Stimulated activated CD4-positive, alpha-beta T cell treated with anti-CD3 and anti-CD28 coated beads, Interleukin-12 subunit alpha, Interleukin-12 subunit beta, amount 100 ng/mL, for 4 hours (primary cell): ENCODE results near the gene GNAQ.

ENCODE experiments used
- DNase-seq: peaks from one replicate; pipeline ENCODE4 v3.0.0-alpha.2; 2020

GNAQ gene

DNA sequence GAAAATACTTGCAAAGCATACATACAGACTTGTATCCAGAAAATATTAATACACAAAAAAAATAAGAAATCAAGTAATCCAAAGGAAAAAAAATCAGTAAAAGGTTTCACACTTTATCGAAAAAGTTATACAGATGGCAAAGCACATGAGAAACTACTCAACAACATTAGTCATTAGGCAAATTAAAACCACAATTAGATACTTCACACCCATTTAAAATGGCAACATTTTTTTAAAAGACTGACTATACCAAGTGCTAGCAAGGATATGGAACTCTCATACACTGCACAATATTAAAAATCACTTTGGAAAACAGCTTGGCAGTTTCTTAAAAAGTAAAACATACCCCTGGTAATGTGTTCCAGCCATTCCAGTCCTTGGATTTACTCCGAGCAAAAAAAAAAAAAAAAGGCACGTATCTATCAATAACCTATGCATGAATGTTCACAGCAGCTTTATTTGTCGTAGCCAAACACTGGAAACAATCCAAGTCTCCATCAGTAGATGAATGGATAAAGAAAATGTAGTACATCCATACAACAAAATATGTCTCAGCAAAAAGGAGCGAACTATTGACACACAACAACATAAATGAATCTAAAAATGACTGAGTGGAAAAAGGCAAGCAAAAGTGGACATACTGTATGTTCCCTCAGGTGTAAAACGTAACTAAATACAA, 66.0 kb downstream of the GNAQ start:
- no peak for DNase-seq

DNA sequence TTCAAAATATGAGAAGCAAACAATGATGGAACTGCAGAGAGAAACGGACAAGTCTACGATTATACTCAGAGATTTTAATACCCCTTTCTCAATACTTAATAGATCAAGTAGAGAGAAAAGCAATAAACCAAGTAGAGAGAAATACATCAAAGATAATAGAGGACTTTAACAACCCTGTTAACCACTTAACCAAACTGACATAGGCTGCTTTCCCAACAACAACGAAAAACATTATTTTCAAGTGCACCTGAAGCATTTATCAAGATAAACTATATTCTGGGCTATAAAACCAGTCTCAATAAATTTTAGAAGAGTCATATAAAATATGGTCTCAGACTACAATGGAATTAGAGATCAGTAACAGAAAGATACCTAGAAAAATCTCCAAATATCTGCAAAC, 67.4 kb downstream of the GNAQ start:
- DNase-seq: no peak

DNA sequence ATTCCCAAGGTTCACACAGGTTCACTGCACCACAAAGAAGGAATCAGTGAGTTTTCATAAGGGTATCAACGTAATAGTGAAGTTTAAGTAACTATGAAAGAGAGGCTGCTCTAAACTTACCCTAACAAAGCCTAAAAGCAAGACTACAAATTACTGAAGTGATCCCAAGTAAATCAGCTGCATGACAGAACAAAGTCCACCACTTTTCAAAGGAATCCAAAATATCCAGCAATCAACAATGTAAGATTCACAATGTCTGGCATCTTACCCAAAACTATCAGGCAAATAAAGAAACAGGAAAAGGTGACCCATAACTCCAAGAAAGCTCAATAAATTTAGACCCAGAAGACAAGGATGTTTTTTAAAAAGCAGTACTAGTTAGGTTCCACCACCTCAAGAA, 70.1 kb downstream of the GNAQ start:
- DNase-seq: no peak

DNA sequence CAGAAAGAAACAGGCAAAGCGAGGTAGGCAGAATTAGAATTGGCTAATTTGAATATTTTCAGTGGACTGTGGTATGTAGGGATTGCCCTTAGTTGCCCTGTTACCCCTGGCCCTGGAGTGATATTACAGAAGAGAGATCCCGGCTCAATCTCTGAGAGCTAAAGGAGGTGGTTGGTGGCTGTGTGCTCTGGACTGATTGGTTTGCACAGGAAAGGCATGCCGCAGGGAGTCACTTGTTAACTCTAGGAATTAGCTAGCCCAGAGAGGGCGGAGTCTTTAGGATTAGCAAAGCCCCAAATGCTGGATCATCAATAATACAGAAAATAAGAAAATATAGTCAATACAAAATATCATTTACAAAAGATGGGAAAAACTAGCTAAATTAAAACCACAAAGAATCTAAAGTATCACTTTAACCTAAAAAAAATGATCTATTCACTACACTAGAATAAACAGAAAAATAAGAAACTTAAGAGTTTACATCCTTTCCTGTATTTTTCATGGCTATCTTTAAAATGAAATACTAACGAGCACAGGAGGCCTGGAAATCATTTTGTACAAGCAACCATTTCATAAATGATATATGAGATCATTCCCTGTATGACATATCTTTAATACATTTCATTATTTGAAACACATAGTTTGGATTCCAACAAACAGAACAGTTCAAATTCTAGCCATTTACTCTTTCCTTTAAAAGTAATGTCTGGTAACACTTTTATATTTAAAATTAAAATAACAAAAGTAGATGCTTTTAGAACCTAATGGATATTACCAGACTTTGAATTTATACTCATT, 71.1 kb downstream of the GNAQ start:
- no peak for DNase-seq

DNA sequence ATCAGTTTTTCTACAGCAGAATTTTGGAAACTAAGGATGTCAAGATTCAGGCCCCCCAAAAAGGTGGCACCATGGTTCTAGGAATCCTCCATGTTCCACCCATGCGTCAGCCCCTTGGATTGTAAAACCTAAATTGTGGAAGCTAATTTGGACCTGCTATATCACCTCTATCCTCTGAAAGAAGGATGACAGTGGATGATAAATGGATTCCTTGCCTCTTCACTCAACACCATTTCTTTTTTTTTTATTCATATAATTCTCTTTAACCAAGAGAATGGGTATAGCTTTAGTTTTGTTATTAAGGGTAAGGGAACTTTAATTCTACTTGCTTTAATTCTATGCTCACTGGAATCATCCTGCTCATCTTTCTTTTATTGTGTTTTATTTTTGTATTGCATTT, 71.8 kb downstream of the GNAQ start:
- DNase-seq: no peak

DNA sequence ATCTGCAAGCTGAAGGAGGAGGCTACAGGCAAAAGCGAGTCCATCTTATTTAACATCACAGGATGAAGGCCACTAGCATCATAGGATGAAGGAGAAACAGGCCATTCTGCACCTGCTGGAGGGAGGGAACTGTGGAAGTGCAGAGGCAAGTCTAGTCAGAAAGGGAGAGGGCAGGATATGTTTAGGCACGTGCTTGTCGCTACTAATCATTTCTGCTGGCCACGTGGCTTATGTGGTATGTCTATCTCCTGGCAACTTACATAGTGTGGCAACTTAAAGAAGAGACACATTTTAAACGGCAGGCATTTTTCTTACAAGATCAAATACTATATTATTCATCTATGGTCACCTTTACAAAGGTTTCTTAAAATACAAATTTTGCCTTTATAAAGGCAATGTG, 74.0 kb downstream of the GNAQ start:
- no peak for DNase-seq

DNA sequence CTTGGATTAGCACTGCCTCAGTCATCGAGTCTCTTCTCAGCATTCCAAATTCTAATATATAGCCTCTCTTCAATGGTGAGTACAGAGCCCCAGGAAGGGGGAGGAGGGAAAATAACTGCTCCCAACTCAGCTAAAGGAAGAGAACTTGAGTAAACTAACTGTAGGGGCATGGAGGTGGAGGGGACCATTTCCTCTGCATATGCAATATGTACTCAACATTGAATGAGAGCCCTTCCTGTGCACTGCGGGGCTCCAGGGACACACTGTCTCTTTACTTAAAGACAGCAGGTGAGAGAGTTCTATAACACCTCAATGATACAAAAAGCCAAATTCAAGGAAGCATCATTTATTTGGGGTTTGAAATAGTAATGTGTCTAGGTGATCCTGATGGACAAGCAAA, 75.1 kb downstream of the GNAQ start:
- DNase-seq: no peak

DNA sequence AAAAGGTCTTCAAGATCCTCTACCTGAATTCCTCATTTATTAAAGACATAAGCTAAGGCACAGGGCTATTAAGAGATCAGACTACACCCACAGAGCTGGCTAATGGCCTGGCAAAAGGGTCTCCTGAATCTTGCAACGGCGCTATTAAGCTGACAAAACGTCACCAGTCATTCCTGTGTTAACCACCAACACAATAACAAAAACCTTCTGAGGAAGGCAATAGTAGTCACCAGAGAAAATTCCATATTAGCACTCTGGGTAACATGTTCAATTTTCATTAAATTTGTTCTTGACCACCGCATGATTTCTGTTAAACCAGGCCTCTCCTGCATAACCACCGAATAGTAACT, 77.0 kb downstream of the GNAQ start:
- no peak for DNase-seq

DNA sequence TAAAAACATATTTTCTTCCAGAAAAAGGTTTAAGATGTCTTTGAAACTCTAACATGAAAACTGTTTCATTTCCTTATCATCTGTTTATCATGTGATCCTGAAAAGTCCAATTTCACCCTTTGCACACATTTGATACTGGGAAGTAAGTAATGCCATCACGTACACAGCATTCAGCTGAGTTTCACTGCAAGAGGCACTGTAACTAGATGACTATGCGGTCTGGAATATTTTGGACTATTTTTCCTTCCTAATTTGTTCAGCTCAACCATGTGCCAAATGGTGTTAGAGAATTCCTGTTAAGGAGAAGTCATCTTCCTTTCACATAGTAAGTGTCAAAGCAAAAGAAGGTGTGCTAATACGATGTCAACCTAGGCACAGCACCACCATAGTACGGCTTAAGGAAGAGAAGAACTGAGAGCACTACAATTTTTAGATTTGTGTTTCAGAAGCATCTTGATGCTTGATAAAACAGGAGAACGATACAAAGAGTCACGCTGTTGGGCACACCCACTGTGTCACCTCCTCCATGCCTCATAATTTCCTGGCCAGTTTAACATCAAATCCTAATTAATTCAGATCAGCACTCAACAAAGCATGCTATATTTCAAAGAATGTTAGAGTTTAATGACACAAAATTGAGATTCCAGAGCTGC, 77.5 kb downstream of the GNAQ start:
- DNase-seq: no peak

DNA sequence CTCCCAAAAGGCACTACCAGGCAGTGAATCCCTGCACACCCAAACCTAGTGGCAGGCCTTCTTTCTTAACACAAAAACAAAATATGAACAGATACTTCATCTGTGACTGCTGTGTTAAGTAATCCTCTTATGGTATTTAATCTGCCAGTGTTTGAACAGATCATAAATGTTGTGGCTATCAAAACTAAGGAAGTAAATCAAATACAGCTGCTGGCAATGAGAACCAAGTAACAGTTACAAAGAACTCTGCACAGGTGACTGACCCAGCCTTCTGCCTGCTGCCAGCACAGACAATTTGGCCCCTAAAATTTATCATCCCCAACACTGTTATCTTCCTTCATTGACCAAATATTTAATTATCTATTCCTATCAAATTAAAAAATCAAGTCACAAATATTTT, 78.0 kb downstream of the GNAQ start:
- no peak for DNase-seq

DNA sequence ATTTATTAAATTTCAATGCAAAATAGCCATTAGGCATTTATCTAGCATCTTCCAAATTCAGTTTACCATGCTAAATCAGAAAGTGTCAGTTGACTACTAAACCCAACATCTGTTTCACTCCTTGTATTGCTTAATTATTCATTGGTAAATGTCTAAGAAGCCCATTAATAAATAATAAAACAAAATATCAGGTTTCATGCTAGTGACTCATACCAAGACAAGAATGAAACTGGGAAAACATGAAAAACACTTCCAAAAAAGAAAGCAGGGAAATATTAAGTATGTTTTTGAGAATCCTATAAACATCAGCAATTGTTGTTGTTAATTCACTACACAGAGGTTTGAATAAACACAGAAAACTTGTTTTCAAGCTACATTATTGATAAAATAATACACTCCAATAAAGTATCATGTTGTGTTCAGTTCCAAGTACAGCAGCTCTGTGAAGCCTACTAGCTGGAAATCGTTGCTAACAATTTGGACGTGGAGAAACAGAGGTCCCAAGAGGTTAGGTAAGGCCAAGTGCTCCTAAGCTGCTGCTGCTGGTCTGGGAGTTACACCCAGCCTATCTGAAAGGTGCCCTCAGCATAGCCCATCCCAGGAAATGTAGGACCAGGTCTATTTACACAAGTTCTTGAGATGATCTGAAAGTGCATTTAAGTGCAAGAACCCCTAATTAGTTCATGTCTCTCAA, 78.8 kb downstream of the GNAQ start:
- no peak for DNase-seq

DNA sequence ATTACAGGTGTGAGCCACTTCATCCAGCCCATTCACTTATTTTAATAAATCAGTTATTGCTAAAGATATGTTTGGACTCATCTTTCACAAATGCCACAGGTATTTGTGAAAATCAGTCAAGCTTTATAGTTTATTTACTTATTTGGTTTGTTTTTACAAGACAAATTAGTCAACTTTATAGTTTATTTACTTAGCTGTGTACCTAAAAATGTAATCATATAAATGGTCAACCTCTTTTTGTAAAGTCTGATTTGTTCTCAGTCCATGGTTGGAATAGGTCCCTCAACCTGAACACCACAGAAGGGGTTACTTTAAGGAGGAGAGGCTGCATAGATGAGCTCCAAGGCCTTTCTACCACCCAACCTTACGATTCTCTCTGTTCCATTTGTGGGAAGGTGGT, 80.2 kb downstream of the GNAQ start:
- no peak for DNase-seq

DNA sequence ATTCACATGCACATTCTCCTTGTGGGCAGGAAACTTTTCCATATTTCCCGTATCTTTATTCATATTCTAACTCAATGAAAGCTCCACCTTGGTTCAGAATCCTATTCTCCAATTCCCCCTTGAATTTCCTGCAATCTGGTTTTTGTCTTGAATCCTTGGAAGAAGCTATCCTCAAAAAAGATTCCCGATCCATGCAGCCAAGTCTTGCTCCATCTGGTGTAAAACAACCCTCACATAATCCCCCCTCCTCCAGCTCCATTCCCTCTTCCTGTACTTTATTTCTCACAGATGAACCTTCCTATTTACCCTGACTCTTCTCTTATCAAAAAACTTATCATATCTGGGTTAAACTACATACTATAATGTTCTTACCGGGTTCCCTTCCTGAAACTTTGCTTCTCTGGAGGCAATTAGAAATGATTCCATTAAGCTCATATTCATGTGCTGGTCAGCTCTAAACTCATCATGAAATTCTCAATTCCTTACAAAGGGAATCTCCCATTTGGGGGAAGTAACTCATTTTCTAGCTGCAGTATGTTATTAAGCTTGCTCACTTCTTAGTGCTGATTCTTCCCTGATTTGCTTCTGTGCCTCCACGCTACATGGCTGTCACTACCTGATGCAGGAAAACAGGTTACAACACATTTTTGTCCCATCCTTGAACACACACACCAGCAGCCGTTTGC, 81.7 kb downstream of the GNAQ start:
- no peak for DNase-seq

DNA sequence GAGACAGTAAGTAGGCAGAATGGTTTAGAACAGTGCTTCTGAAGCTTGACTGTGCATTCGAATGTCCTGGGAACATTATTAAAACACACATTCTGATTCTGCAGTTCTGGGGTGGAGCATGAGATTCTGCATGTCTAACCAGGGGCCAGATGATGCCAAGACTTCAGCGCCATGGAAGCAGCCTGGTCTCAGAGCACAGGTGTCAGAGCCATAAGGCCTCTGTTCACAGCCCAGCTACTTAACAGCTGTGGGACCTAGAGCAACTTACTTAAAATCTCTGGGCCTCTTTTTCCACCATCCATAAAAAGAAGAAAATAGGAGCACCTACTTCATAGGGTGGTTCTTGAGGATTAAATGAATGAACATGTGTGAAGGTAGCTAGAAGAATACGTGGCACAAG, 84.0 kb downstream of the GNAQ start:
- no peak for DNase-seq

DNA sequence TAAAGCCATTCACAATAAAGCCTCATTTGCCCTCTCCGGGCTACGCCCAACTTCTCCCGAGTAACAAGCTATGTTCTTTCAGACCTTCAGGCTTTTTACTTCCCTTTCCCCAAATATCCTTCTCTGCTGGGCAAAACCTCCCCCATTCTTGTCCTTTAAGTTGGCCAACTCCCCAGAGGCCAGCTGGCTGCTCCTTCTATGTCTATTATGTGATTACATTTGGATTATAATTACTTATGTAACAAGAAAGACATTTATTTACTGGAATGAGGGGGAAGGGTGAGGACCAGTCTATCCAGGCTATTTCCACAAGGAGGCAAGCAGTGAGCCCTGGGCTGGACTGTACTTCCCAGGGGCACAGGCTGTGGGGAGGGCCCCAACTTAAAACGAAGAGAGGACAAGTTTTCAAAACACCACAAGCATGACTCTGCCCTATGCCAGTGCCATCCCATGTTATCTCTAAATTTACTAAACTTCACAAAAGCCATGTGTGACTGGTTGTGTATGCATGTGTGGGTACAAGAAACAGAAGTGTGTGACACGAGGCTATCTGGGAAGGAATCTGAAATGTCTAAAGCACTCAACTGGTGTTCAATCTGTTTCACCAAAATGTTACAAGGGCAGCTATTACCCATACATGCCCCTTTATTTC, 84.5 kb downstream of the GNAQ start:
- no peak for DNase-seq

DNA sequence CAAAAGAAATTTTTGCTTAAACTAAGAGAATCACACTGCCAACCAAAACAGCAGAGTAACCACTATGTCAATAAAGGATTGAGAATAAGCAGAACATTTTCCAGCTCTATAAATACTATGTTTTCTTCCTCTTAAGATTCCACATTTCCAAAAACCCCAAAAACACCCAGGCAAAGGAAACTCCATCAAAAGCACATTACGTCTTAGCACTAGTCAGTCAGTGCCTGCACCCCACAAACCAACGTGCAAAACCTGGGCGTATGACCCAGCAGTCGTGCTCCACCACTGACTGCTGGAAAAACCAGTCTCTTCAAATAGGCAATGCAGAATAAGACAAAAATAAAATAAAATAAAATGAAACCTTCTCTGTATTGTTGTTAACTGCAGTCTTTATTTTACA, 85.3 kb downstream of the GNAQ start:
- DNase-seq: no peak

DNA sequence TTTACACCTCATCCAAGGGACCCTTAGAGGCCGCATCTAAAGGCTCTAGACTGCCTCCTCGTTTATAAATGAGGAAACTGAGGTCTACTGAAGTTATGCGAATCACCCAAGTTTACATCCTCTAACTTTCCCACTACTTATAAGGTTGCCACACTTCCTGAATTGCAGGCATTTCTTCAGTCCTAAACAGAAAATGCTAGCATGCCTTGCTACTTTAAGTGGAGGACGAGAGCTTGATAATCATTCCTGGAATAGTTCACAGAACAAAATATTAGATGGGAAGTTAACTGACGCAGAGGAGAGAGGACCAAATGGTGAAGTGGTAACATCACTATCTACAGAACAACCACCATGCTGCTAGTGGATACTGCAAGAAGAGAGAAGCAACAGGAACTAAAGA, 85.8 kb downstream of the GNAQ start:
- no peak for DNase-seq

DNA sequence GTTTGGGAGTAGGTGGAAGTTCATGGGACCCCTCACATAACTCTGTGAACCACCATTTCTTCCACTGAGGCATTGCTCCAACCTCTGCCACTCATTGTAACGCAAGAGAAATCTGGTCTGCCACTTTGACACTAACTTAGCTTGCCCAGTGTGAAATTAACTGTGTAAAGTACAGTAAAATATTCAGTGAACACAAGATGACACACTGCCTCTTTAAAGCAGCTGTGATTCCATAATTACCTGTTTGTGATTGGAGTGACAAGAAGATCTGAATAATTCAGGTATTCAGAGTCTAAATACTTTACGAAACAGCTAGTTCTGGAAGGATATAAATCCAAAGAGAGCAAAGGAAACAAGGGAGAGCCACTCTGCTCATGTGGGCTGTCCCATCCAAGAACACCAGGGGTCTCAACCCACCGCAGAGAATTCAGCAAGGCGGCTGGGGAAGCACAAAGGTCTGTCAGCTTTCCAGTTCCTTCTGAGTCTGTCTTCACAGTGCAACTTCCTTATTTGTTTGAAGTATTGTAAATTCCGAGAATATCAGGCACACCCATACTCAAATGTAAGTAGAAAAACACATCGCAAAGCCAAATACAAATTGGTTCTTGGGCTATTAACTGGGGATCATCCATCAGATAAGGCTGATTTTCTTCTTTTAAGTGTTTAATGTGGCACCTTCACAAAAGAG, 86.9 kb downstream of the GNAQ start:
- no peak for DNase-seq

DNA sequence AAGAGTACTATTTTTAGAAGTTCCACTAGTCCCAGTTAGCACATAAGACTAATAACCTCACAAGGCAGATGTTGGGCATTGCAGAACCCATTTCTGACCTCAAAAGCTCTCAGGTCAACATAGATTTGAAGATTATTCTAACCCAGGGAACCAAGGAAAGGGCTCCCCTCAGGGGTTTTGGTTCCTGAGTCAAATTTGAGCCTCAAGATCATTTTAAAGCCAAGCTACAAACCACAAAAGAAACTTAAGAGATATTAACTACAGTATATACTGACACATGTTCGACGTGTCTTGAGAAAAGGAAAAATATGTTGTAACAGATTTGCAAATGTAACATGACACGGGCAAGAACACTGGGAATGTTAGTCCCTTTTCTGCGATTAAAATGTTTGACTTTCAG, 88.6 kb downstream of the GNAQ start:
- no peak for DNase-seq

DNA sequence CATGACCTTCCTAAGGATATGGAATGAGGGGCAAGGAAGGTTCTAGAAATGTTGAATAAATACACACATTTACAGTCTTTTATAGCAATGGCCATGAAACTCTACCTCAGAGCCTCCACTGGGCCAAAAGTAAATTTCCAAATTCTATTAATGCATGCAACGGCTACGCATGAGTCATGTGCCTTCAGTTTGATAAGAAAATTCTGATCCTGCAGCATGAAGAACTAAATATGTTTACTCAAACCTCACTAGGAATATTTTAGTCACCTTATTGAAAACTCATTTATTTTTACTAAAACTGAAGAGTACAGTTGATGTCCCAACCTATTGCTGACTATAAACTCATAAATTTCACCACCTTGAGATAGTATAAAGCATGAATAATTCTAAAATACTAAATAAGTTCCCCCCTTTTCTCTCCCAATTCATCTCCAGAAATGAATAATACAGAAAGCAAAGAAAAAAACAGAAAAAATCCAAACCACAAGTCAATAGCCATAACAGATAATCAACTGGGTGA, 92.4 kb downstream of the GNAQ start:
- no peak for DNase-seq

DNA sequence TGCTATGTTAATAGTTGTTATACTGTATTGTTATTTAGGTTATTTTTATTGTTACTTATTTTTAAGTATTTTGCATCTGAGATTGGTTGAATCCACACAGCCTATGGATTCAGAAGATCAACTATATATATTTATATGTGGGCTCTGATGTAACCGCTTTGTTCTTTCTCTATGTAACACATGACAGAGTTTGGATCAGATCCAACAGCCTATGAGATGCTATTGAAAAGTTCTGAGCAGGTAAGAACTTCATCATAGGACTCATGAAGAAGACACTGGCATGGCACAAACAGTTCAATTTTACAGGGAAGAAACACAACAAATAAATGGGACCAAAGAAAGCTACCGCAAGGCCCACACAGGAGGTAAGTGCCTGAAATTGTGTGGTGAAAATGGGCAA, 93.4 kb downstream of the GNAQ start:
- no peak for DNase-seq

DNA sequence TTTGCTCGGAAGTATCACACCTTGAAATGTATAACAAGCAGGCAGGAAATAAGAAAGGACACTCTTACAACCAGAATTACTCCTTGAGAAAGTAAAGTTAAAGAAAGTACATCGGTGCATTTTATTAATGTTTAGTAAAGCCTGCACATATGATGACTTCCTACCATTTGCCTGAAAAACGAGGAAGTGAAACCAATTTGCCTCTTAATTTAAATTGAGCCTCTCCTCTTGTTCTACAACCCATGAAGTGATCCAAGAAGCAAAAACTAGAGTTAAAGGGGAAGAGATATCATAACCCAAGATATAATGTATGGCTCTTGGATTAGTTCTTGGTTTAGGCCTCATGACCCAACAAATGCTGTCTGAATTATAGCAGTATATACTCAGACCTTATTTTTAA, 95.6 kb downstream of the GNAQ start:
- DNase-seq: no peak
